Left kidney (tissue), 8 donors: ENCODE results near the gene FBLN1. TPM values are rescaled to one million over a fixed set of nuclear protein-coding genes. Genes with fewer than 3 reads are reported as not detected.
"Not testable (repeated sequence)": the region's sequence is repeated elsewhere in the genome, so short reads cannot be mapped to it uniquely, and the experiment has no call there.

ENCODE experiments used
- DNase-seq: peaks from one replicate; pipeline ENCODE4 v3.0.0-alpha.2; 2013
- long read RNA-seq, 8 donors: transcript quantifications; one replicate each; lab custom pipeline, GENCODE V29; 2026
- polyA plus RNA-seq: library from polyadenylated mRNA; unstranded; fragments of 120-200 nt; gene quantifications from one replicate; pipeline ENCODE4 v1.2.1, GENCODE V29; 2013; ENCODE audit not compliant: insufficient read length

The FBLN1 gene
- 98.3 TPM for polyA plus RNA-seq
- long read RNA-seq, donor 1, transcript FBLN1-202 (17 exons, 2,896 nt) = minor isoform, 16 of 74 reads
- long read RNA-seq, donor 1, transcript FBLN1-201 (15 exons, 2,251 nt) = major isoform, 53 of 74 reads
- long read RNA-seq, donor 1, partial matches to known transcripts = 5 of 74 reads
- long read RNA-seq, donor 1, other reads (novel, unspliced or antisense) = 0 of 74 reads
- long read RNA-seq, donor 2, transcript FBLN1-202 (17 exons, 2,896 nt) = minor isoform, 19 of 63 reads
- long read RNA-seq, donor 2, transcript FBLN1-201 (15 exons, 2,251 nt) = major isoform, 32 of 63 reads
- long read RNA-seq, donor 2, partial matches to known transcripts = 12 of 63 reads
- long read RNA-seq, donor 2, other reads (novel, unspliced or antisense) = 0 of 63 reads
- long read RNA-seq, donor 3, transcript FBLN1-201 (15 exons, 2,251 nt) = major isoform, 20 of 30 reads
- long read RNA-seq, donor 3, transcript FBLN1-202 (17 exons, 2,896 nt) = minor isoform, 10 of 30 reads
- long read RNA-seq, donor 3, partial matches to known transcripts = 0 of 30 reads
- long read RNA-seq, donor 3, other reads (novel, unspliced or antisense) = 0 of 30 reads
- long read RNA-seq, donor 4, partial matches to known transcripts = 0 of 1 reads
- long read RNA-seq, donor 4, other reads (novel, unspliced or antisense) = 0 of 1 reads
- long read RNA-seq, donor 5, transcript FBLN1-201 (15 exons, 2,251 nt) = major isoform, 32 of 134 reads
- long read RNA-seq, donor 5, transcript FBLN1-202 (17 exons, 2,896 nt) = minor isoform, 19 of 134 reads
- long read RNA-seq, donor 5, partial matches to known transcripts = 83 of 134 reads
- long read RNA-seq, donor 5, other reads (novel, unspliced or antisense) = 0 of 134 reads
- long read RNA-seq, donor 6, transcript FBLN1-201 (15 exons, 2,251 nt) = major isoform, 30 of 61 reads
- long read RNA-seq, donor 6, transcript FBLN1-202 (17 exons, 2,896 nt) = minor isoform, 8 of 61 reads
- long read RNA-seq, donor 6, partial matches to known transcripts = 23 of 61 reads
- long read RNA-seq, donor 6, other reads (novel, unspliced or antisense) = 0 of 61 reads
- long read RNA-seq, donor 7, transcript FBLN1-202 (17 exons, 2,896 nt) = minor isoform, 23 of 59 reads
- long read RNA-seq, donor 7, transcript FBLN1-201 (15 exons, 2,251 nt) = major isoform, 29 of 59 reads
- long read RNA-seq, donor 7, partial matches to known transcripts = 7 of 59 reads
- long read RNA-seq, donor 7, other reads (novel, unspliced or antisense) = 0 of 59 reads
- long read RNA-seq, donor 8, transcript FBLN1-201 (15 exons, 2,251 nt) = major isoform, 9 of 16 reads
- long read RNA-seq, donor 8, transcript FBLN1-202 (17 exons, 2,896 nt) = minor isoform, 7 of 16 reads
- long read RNA-seq, donor 8, partial matches to known transcripts = 0 of 16 reads
- long read RNA-seq, donor 8, other reads (novel, unspliced or antisense) = 0 of 16 reads

DNA sequence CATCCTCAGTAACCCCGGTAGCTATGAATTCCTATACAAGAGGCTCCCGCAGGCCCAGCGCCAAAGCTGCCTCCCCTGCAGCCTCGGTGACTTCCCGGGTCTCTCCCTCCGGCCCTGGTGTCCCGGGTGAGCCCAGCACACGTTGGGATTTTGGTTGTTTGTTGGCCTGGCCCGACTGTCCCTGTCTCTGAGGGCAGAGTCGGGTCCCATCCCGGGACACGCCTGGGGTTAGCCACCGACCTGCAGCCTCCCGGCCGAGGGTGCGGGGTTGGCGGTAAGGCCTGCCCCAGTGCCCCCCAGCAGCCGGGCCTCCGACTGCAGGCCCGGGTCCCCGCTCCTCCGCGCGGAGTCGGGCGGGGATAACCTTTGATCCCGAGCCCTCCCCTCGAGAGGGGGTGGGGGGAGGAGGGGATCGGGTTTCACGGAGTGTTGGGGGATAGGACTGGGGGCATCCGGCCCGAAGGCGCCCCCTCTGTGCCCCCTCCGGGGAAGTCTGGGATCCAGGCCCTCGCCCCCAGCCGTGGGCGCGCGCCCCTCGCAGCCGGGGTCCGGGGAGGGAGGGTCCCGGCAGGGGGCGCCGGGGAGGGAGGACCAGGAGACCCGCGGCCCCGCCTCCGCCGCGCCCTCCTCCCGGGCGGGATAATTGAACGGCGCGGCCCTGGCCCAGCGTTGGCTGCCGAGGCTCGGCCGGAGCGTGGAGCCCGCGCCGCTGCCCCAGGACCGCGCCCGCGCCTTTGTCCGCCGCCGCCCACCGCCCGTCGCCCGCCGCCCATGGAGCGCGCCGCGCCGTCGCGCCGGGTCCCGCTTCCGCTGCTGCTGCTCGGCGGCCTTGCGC, at the start of gene FBLN1:
FBLN1 (plus strand) TSS at position 669 of the 835 bp plus-strand sequence; CDS start at position 772, 103 bp downstream.
- no peak for DNase-seq

DNA sequence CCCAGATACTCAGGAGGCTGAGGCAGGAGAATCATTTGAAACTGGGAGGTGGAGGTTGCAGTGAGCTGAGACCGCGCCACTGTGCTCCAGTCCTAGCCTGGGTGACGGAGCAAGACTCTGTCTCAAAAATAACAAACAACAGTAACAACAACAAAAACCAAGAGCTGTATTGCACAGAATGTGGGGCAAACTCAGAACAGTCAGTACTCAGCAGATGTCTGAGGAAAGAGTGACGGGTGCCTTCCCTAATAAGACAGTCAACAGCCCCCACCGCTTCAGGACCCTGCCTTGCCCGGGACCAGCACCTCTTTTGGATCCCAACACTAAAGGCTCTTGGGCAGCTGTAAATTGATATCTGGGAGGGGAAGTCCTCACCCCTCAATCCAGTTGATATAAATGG, 48.9 kb upstream of the FBLN1 start:
- DNase-seq = no peak

DNA sequence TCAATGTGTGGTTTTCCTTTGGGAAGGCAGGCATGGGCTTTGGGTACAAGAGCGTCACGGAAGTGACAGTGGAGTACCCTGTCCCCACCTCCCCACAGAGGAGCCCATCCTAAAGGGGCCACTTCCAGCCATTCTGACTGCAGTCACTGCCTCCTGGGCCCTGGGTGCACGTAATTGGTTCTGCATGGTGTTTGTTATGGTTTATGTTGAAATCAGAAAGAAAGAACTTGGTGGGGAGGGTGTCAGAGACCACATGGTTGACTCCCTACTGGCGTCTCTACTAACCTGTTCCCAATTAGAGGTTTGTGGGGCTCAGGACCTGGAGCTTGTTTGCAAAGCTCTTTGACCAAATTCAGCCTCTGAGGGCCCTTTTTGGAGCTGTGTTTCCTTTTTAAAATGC, 48.4 kb upstream of the FBLN1 start:
- no peak for DNase-seq

DNA sequence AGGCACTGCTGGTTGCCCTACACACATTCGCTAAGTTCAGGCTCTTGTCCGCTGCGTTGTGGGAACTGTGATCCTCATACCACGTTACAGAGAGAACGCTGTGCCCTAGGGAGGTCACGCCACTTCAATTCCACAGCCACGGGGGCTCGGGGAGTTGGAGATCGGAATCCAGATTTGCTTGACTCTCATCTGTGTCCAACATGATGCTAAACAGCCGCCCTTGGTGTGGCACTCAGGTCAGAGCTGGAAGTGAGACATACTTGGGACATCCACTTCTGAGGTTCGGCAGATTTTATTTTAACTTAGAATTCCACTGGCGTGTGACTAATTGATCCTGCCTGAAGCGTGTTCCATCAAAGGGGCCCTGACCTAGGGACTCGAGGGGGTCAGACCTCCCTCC, 47.5 kb upstream of the FBLN1 start:
- no peak for DNase-seq

GRCh38 chr22:45455621-45456020, 47.1 kb upstream of the FBLN1 start:
- DNase-seq = no peak

DNA sequence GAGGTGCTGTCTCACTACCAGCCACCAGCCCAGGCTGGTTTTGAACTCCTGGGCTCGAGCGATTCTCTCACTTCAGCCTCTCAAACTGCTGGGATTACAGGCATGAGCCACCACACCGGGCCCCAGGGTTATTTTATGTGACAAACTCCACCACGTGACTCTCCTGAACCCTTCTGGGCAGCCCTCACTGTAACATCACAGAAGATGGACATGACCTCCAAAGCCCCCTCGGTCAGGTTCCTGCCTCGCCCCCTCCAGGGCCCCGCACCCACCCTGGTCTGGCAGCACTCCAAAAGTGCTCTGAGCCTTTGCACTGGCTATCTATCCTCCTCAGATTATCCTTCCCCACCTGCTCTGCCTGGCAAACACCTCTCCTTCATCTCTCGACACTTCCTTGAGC, 45.9 kb upstream of the FBLN1 start:
- DNase-seq = no peak

DNA sequence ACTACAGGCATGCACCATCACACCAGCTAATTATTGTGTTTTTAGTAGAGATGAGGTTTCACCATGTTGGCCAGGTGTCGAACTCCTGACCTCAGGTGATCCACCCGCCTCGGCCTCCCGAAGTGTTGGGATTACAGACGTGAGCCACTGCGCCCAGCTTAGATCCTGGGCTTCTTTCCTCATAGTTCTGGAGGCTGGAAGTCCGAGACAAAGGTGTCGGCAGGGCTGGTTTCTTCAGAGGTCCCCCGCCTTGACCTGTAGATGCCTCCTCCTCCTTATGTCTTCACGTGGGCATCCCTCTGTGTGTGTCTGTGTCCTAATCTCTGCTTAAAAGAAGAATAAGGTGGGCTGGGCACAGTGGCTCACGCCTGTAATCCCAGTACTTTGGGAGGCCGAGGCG, 44.2 kb upstream of the FBLN1 start:
- no peak for DNase-seq

- DNase-seq = no peak
Measured at GRCh38 chr22:45459235-45459634, 43.4 kb upstream of the FBLN1 start.

DNA sequence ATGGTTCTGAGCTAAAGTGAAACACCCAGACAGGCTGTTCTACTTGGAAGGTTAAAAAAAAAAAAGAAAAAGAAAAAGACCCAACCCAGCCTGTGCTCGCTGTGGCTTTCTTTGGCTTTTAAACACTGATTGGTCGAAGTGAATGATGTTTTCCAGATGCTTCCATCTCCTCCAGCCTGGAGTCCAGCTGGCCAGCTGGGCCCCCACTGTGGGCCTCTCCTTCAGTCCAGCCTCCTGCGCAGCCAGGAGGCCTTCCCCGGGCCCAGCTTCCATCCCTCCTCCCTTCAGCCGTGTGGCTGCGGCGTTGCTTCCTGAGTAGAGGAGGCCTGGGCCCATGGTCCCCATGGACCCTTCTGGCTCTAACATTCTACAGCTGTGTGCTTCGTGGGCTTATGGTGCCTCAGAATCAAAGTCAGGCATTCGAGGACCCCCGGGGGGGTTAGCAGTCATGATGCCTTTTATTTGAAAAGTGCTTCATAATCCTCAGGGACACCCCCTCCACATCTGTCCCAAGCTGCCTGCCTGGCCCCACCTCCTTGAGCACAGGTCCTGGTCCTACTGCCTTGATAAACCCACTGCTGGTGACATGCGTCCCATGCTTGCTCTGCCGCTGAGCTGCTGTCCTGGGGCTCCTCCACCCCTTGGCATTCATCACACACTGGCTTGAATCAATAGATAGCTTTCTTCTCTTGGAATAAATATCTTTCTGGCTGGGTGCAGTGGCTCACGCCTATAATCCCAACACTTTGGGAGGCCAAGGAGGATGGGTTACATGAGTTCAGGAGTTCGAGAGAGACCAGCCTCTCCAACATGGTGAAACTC, 42.2 kb upstream of the FBLN1 start:
- peak; percentile 79 for DNase-seq

GRCh38 chr22:45462034-45462655, 40.5 kb upstream of the FBLN1 start:
- no peak for DNase-seq

GRCh38 chr22:45463691-45464090, 39.0 kb upstream of the FBLN1 start:
- DNase-seq = not testable (repeated sequence)

DNA sequence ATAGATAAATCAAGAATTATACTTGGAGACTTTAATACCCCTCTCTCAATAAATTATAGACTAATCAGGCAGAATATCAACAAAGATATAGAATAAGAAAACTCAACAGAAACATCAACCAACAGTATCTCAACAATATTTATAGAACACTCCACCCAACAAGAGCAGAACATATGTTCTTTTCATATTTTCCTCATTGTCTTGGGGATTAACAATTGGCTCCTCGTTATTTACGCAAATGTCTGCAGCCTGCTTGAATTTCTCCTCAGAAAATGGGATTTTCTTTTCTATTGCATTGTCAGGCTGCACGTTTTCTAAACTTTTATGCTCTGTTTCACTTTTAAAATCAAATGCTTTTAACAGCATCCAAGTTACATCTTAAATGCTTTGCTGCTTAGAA, 37.0 kb upstream of the FBLN1 start:
- no peak for DNase-seq

GRCh38 chr22:45468872-45469271, 33.8 kb upstream of the FBLN1 start:
- no peak for DNase-seq

GRCh38 chr22:45469281-45470073, 33.2 kb upstream of the FBLN1 start:
- DNase-seq = no peak

- DNase-seq = no peak
Measured at GRCh38 chr22:45470871-45471270, 31.8 kb upstream of the FBLN1 start.

DNA sequence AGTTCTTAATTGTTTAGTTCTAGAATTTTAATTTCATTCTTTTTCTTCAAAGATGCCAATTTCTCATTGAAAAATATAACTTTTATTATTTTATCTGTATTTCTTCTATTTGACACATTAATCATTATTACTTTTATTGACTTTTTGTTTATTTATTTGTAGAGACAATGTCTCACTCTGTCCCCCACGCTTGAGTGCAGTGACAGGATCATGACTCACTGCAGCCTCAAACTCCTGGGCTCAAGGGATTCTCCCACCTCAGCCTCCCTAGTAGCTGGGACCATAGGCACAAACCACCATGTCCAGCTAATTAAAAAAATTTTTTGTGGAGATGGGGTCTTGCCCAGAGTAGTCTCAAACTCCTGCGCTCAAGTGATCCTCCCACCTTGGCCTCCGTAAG, 30.3 kb upstream of the FBLN1 start:
- DNase-seq = no peak

DNA sequence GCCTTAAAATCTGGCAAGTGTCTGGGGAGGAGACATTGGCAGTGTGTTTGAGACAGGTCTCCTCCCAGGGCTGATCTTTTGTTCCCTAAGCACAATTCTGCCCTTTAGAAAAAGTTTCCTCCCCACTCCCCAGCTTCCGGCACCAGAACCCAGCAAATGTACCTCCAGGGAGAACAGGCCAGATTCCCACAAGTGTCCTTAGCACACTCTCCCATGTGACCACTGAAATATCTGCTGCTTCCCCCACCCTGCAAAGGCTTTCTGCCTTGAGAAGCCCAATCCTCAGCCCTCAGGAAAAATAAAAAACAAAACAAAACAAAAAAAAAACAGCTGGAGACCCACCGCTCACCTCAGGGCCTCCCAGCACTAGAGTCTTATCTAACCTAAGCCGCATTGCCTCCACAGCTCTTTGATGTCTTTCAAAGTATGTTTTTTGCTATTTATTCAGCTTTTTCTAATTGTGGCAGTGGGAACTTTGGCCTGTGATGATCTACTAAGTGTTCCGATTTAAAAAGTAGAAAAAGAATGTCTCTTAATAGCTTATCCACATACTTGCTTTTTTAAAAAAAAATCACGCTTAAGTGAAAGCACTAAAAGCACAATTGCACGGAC, 29.0 kb upstream of the FBLN1 start:
- DNase-seq = no peak

- no peak for DNase-seq
Measured at GRCh38 chr22:45475063-45475747, 27.5 kb upstream of the FBLN1 start.
